IPS-18c (cell line): ENCODE results near the gene CDC25A.

Source experiments
- H3K4me3 ChIP-seq: 2 replicates; pipeline ENCODE4 v1.7.0; 2013; ENCODE audit warnings: low read depth, mild to moderate bottlenecking, low read length, moderate library complexity; ENCODE audit not compliant: insufficient read depth
- H3K9me3 ChIP-seq: one replicate; pipeline ENCODE4 v1.6.1; 2013; ENCODE audit warnings: mild to moderate bottlenecking, low read length, moderate library complexity; ENCODE audit not compliant: control insufficient read depth, insufficient read depth

The CDC25A gene

GRCh38 chr3:48209445-48209844 lies 21.2 kb upstream of the CDC25A start:
- Histone ChIP-seq H3K9me3 (no peaks in the 10 kb centered on the region), H3K4me3 (no peak overlapping the region)

DNA sequence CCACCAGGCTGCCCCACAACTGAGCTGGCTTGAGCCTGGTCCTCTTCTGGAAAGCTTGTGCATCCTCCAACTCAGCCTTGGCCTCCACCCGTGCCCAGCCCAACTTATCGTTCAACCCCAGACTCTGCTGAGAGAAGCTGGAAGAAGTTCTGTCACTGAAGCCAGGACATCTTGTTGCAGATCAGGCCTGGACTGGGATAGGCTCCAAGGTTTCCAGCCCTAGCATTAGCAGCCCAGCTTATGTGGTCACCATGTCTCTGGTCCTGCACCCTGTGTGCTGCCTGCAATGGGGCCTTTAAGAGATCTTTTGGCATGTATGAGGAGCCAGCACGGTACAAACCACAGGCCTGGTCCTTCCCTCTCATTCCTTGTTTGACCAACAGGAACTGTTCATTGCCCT lies 19.9 kb upstream of the CDC25A start:
- no peaks in the 10 kb centered on the region for H3K9me3 ChIP-seq
- no peak overlapping the region for H3K4me3 ChIP-seq

GRCh38 chr3:48202632-48203031 lies 14.4 kb upstream of the CDC25A start:
- Histone ChIP-seq H3K9me3 (no peaks in the 10 kb centered on the region), H3K4me3 (no peak overlapping the region)

GRCh38 chr3:48199117-48199516 lies 10.9 kb upstream of the CDC25A start:
- Histone ChIP-seq H3K9me3 (no peaks in the 10 kb centered on the region), H3K4me3 (no peak overlapping the region)

- Histone ChIP-seq H3K9me3 (no peaks in the 10 kb centered on the region), H3K4me3 (no peak overlapping the region)
Measured at GRCh38 chr3:48196611-48197010, 8.4 kb upstream of the CDC25A start.

- Histone ChIP-seq H3K4me3 (no peak overlapping the region), H3K9me3 (no peaks in the 10 kb centered on the region)
Measured at GRCh38 chr3:48194446-48195071, 6.3 kb upstream of the CDC25A start.

DNA sequence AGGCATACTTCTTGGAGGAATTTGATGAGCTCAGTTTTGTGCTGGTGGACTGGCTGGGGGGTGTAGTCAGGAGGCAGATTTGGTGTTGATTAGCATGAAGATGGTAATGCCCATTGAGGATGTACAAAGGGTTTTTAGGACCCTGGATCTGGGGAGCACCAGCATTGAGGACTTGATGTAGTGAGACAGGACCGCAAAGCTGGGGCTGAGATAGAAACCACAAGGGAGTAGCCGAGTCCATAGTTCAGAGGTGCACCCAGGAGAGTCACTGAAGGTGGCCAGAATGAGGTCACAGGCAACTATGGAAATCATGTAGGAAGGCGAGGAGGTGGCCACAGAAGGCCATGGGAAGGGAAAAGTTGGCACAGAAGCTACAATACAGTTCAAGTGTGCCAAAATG lies 2.7 kb upstream of the CDC25A start:
- Histone ChIP-seq H3K4me3 (no peak overlapping the region), H3K9me3 (no peaks in the 10 kb centered on the region)

DNA sequence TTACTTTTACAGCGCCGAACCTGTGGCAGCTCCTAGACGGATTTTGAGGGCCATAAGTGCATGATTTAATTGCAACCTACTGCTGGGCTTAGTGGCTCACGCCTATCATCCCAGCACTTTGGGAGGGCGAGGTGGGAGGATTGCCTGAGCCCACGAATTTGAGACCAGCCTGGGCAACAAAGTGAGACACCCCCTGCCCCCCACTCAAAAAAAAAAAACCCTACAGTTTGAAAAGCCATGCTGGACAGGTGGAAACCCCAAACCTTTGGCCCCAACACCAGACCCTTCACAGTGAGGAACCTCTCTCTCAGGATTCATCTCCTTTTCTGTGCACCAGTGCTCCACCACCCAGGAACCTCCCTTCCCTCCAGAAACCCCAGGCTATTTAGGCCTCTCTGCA lies 1.1 kb upstream of the CDC25A start:
- Histone ChIP-seq H3K9me3 (no peaks in the 10 kb centered on the region), H3K4me3 (no peak overlapping the region)

- Histone ChIP-seq H3K4me3 (peak overlapping the region; percentile 90), H3K9me3 (no peaks in the 10 kb centered on the region)
Measured at GRCh38 chr3:48187579-48188265, 495 bp downstream of the CDC25A start.

DNA sequence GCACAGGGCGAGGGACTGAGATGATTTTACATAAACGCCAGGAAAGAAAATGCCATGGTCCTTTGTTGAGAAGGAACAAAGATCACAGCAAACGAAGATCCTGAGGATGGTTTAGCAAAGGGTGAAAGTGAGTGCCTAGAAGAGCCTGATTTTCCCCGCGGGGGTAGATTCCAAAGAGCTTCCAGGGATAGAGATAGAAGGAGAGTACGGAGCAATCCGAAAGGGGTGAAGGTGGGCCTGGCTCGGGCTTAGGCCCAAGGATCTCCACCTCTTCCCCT lies 977 bp downstream of the CDC25A start:
- Histone ChIP-seq H3K9me3 (no peaks in the 10 kb centered on the region), H3K4me3 (peak overlapping the region; percentile 90)

DNA sequence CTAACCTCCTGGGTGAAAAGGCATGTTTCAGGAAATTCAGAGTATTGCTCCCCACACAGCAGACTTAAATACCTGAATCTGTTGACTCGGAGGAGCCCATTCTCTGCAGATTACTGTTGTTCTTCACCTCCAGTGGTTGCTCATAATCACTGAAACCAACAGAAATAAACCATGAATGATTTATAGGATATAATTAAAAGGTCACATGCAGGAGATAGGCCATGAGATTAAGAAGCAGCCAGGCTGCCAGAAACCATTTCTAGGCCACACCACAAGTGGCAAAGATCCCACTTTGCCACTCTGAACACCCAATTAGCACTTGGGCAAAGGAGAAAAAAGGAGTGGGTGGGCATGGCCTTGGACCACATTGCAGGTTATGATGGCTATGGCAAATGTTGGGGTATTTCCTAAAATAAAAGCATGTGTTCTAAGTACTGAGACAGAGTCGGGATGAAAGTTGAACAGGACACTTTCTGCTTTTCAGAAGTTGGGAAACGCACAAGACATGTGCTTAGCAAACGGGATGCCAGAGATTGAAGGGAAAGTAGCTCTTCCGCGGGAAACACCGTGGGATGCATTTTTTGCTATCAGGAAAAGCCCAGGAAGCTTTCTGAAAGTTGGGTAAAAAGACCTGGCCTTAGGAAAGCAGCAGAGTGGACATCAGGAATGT lies 1.5 kb downstream of the CDC25A start:
- H3K9me3 ChIP-seq, result no peaks in the 10 kb centered on the region
- H3K4me3 ChIP-seq, result peak overlapping the region; percentile 90

GRCh38 chr3:48185129-48185528 lies 3.1 kb downstream of the CDC25A start:
- Histone ChIP-seq H3K9me3 (no peaks in the 10 kb centered on the region), H3K4me3 (no peak overlapping the region)

DNA sequence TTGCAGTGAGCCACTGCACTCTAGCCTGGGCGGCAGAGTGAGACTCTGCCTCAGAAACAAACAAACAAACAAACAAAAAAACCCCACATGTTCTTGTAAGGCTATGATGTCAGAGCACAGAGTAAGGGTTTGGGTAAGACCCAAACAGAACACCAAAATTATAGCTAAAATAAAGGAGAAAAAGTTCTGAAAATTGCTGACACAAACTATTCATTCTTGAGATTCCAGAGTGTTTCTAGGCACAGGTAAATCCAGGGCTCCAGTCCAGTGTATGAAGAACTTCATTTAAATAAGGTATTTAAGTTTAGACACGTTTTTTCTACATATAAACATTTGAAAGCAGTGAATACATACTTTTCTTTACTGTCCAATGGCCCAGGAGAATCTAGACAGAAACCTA lies 3.9 kb downstream of the CDC25A start:
- Histone ChIP-seq H3K9me3 (no peaks in the 10 kb centered on the region), H3K4me3 (no peak overlapping the region)

GRCh38 chr3:48180531-48181253 lies 7.5 kb downstream of the CDC25A start:
- Histone ChIP-seq H3K4me3 (no peak overlapping the region), H3K9me3 (no peaks in the 10 kb centered on the region)

- Histone ChIP-seq H3K9me3 (no peaks in the 10 kb centered on the region), H3K4me3 (no peak overlapping the region)
Measured at GRCh38 chr3:48180021-48180420, 8.2 kb downstream of the CDC25A start.

- Histone ChIP-seq H3K4me3 (no peak overlapping the region), H3K9me3 (no peaks in the 10 kb centered on the region)
Measured at GRCh38 chr3:48178072-48178471, 10.1 kb downstream of the CDC25A start.

- no peaks in the 10 kb centered on the region for H3K9me3 ChIP-seq
- H3K4me3 ChIP-seq, result no peak overlapping the region
Measured at GRCh38 chr3:48157950-48158376, 30.3 kb downstream of the CDC25A start.
